GM19324 (cell line): ENCODE measurements around the gene PLIN3.
"Not testable (repeated sequence)": the region's sequence is repeated elsewhere in the genome, so short reads cannot be mapped to it uniquely, and the experiment has no call there.

Source experiments
- ATAC-seq: cut with Tn5 transposase; IDR thresholded peaks from one replicate; pipeline ENCODE4 v1.9.1; 2021; ENCODE audit warnings: mild to moderate bottlenecking, moderate library complexity; ENCODE audit not compliant: unreplicated experiment, low FRiP score

PLIN3 gene

GRCh38 chr19:4892962-4893361 is 25.5 kb upstream of the PLIN3 start:
- ATAC-seq: not testable (repeated sequence)

DNA sequence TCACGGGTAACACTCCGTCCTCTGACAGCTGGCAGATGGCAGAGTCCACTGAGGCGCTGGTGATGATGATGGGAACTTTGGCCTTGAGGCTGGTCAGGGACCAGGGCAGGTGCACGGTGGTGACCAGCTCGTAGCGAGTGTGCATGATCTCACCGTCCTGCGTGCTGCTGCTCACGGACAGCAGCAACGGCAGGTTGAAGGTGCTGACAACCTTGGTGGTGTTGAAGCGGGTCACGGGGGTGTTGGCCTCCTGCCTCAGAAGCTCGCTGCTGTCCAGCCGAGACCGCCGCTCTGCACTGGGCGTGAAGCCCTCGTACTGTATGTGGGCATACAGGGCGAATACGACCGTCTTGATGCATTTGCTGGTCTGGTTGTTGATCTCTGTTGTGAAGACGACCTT is 23.6 kb upstream of the PLIN3 start:
- no peak for ATAC-seq

DNA sequence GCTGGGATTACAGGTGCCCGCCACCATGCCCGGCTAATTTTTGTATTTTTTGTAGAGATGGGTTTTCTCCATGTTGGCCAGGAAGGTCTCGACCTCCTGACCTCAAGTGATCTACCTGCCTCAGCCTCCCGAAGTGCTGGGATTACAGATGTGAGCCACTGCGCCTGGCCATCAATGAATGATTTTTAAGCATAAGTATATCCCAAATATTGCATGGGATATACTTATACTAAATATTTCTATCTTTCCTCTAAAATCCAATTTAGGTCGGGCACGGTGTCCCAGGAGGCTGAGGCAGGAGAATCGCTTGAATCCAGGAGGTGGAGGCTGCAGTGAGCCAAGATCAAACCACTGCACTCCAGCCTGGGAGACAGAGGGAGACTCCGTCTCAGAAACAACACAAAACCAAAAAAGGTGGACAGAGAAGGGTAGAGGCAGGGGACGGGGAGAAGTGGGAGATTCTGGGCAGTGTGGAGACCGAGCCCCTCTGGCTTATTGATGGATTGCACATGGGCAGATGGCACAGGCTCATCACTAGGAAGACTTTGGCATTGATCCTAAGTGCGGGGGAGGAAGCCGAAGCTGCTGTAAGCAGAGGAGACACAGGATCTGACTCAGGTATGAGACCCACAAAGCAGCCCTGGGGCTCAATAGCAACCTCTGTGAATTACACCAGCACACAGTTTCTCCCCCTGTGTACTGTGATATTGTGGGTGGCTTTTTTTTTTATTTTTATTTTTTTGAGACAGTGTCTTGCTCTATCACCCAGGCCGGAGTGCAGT is 21.8 kb upstream of the PLIN3 start:
- no peak for ATAC-seq

DNA sequence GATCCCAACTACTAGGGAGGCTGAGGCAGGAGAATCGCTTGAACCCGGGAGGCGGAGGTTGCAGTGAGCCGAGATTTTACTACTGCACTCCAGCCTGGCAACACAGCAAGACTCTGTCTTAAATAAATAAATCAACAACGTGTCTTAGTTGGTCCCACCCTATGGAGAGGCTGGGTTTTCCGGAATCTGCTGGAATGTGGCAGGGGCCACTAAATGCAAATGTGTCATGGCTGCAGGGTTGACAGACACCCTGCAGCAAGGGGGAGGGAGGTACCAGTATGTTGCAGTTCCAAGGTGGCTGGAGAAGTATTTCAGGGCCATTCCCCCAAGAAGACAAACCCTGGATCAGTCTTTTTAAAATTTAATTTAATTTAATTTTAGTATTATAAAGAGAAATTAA is 20.3 kb upstream of the PLIN3 start:
- not testable (repeated sequence) for ATAC-seq

- not testable (repeated sequence) for ATAC-seq
Measured at GRCh38 chr19:4884993-4885392, 17.5 kb upstream of the PLIN3 start.

DNA sequence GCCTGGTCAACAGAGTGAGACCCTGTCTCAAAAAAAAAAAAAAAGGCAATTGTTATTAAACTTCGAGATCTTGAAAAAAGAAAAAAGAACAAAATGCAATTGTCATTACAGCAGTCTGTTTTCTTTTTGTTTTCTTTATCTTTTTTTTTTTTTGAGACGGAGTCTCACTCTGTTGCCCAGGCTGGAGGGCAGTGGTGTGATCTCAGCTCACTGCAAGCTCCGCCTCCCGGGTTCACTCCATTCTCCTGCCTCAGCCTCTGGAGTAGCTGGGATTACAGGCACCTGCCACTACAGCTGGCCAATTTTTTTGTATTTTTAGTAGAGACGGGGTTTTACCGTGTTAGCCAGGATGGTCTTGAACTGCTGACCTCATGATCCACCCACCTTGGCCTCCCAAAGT is 15.4 kb upstream of the PLIN3 start:
- ATAC-seq: not testable (repeated sequence)

DNA sequence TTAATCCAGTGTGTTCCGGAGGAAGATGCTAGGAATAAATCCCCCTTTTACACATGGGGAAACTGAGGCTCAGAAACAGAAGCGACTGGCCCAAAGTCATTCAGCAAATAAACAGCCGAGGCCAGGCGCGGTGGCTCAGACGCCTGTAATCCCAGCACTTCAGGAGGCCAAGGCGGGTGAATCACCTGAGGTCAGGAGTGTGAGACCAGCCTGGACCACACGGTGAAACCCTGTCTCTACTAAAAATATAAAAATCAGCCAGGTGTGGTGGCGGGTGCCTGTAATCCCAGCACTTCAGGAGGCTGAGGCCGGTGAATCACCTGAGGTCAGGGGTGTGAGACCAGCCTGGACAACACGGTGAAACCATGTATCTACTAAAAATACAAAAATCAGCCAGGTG is 11.6 kb upstream of the PLIN3 start:
- no peak for ATAC-seq

GRCh38 chr19:4878491-4878968 is 11.1 kb upstream of the PLIN3 start:
- ATAC-seq: no peak

GRCh38 chr19:4877753-4878490 is 10.5 kb upstream of the PLIN3 start:
- ATAC-seq: no peak

DNA sequence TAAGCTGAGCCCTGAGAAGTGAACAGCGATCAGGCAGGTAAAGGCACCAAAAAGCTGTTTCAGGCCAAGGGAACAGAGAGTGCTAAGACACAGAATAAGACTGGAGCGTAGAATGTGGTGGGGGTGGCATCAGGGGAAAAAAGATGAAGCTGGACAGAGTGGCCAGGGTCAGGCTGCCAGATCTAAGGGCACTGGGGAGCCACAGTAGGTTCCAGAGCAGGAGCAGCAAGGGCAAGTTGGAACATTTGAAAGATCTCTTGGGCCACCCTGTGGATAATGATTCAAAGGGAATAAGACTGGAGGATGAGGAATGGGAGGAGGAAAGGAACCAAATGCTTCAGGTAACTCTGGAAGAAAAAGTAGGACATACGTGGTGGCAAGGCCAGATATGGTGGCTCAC is 6.5 kb upstream of the PLIN3 start:
- no peak for ATAC-seq

- ATAC-seq: no peak
Measured at GRCh38 chr19:4871711-4872110, 4.2 kb upstream of the PLIN3 start.

GRCh38 chr19:4870025-4870700 is 2.7 kb upstream of the PLIN3 start:
- ATAC-seq: no peak

DNA sequence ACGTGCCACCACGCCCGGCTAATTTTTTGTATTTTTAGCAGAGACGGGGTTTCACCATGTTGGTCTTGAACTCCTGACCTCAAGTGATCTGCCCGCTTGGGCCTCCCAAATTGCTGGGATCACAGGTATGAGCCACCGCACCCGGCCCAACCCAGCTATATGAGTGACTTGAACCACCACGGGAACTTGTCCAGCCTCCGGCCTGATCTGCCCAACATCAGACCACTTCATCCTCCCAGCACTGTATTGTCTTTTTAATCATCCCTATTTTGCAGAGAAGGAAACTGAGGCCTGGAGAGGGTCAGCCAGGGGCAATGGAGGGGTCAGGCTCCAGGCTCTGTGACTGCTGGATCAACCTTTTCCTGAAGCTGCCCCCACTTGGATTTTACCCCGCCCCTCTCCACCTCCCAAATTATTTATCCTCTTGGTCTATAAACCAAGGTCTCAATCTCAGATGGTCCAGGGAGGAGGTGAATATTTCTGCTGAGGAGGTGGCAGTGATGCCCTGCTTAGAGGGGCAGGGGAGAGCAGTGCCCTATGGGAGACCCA is 893 bp upstream of the PLIN3 start:
- no peak for ATAC-seq

- ATAC-seq: no peak
Measured at GRCh38 chr19:4866595-4867424, 657 bp downstream of the PLIN3 start.

GRCh38 chr19:4861147-4861546 is 6.3 kb downstream of the PLIN3 start:
- ATAC-seq: no peak

GRCh38 chr19:4859697-4860096 is 7.8 kb downstream of the PLIN3 start:
- ATAC-seq: no peak

- not testable (repeated sequence) for ATAC-seq
Measured at GRCh38 chr19:4856468-4856867, 11.0 kb downstream of the PLIN3 start.

DNA sequence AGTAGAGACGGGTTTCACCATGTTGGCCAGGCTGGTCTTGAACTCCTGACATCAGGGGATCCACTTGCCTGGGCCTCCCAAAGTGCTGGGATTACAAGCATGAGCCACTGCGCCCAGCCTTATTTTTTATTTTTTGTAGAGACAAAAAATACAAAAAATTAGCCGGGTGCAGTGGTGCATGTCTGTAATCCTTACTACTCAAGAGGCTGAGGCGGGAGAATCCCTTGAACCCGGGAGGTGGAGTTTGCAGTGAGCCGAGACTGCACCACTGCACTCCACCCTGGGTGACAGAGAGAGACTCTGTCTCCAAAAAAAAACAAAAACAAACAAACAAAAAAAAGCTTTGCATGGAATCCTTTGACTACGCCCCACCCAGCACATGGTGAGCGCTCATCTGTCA is 14.0 kb downstream of the PLIN3 start:
- not testable (repeated sequence) for ATAC-seq

DNA sequence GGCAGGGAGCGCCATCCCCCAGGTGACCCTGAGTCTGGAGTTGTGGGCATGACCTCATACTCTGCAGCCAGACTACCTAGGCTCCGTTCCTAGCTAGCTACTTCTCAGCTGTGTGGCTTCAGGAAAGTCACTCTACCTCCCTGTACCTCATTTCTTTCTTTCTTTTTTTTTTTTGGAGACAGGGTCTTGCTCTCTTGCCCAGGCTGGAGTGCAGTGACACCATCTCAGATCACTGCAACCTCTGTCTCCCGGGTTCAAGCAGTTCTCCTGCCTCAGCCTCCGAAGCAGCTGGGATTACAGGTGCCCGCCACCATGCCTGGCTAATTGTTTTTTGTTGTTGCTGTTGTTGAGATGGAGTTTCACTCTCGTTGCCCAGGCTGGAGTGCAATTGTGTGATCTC is 15.0 kb downstream of the PLIN3 start:
- no peak for ATAC-seq
